Muscle of leg (tissue), 11 donors: ENCODE data around the gene PCDH9. TPM values are rescaled to one million over a fixed set of nuclear protein-coding genes. Genes with fewer than 3 reads are reported as not detected.

Experiments
- DNase-seq: peaks from one replicate; pipeline ENCODE4 v3.0.0; 2013
- H3K27ac ChIP-seq: one replicate; pipeline ENCODE4 v1.5.1; 2013; ENCODE audit warnings: mild to moderate bottlenecking, low read length, control low read depth
- H3K27me3 ChIP-seq: one replicate; pipeline ENCODE4 v1.6.1; 2013; ENCODE audit warnings: low read length; ENCODE audit not compliant: control insufficient read depth, insufficient read depth
- H3K36me3 ChIP-seq: one replicate; pipeline ENCODE4 v1.6.1; 2013; ENCODE audit warnings: low read length; ENCODE audit not compliant: control insufficient read depth, insufficient read depth
- H3K4me1 ChIP-seq: one replicate; pipeline ENCODE4 v1.6.1; 2013; ENCODE audit warnings: low read length; ENCODE audit not compliant: control insufficient read depth, insufficient read depth
- H3K4me3 ChIP-seq: one replicate; pipeline ENCODE4 v1.5.1; 2013; ENCODE audit warnings: low read length, control low read depth
- H3K9me3 ChIP-seq: replicated peaks from 2 replicates; pipeline ENCODE4 v1.6.1; 2013; ENCODE audit warnings: low read depth, low read length; ENCODE audit not compliant: control insufficient read depth
- WGBS: methylation state at CpG from one replicate; pipeline ENCODE4 v1.1.5; 2013; ENCODE audit warnings: missing lambda C conversion rate; ENCODE audit not compliant: insufficient coverage; 5-methylcytosine and 5-hydroxymethylcytosine counted together
- polyA plus RNA-seq, 8 donors: library from polyadenylated mRNA; unstranded; fragments of 120-200 nt; gene quantifications; one replicate each; pipeline versions ENCODE4 v1.2.1 to v1.2.3, GENCODE V29; 2013; ENCODE audit warnings: inconsistent platforms in 1 of 8, low replicate concordance in 1 of 8; ENCODE audit not compliant: insufficient read length in 8 of 8, insufficient read depth in 1 of 8
- total RNA-seq: library from RNA; stranded (reverse); fragments of 120-200 nt; gene quantifications from one replicate; pipeline ENCODE4 v1.2.4, GENCODE V29; 2013

The PCDH9 gene
- total and polyA plus RNA-seq, 9 donors: 1.7 to 8.3 (median 3.1) TPM

GRCh38 chr13:66359393-66359792 is 870.7 kb downstream of the PCDH9 start:
- H3K4me3 ChIP-seq: no peak overlapping the region
- no peaks in the 10 kb centered on the region for H3K9me3 ChIP-seq
- WGBS: 20% methylated on average over 1 of the region's 3 CpGs
- H3K27me3 ChIP-seq: no peaks in the 10 kb centered on the region
- no peaks in the 10 kb centered on the region for H3K36me3 ChIP-seq
- DNase-seq: peak; percentile 10
- no peak overlapping the region for H3K27ac ChIP-seq
- H3K4me1 ChIP-seq: no peaks in the 10 kb centered on the region

- DNase-seq: no peak
- H3K9me3 ChIP-seq: no peaks in the 10 kb centered on the region
- no peak overlapping the region for H3K27ac ChIP-seq
- H3K36me3 ChIP-seq: no peaks in the 10 kb centered on the region
- H3K4me3 ChIP-seq: no peak overlapping the region
- no peaks in the 10 kb centered on the region for H3K4me1 ChIP-seq
- no peaks in the 10 kb centered on the region for H3K27me3 ChIP-seq
Observed at GRCh38 chr13:66358564-66358963, 871.6 kb downstream of the PCDH9 start.

- H3K27me3 ChIP-seq: no peaks in the 10 kb centered on the region
- H3K4me3 ChIP-seq: no peak overlapping the region
- no CpG with 5 or more reads among the region's 5 CpGs for WGBS
Observed at GRCh38 chr13:66357463-66357862, 872.7 kb downstream of the PCDH9 start.

GRCh38 chr13:66354879-66355751 is 875.0 kb downstream of the PCDH9 start:
- Histone ChIP-seq H3K9me3 (no peaks in the 10 kb centered on the region), H3K36me3 (no peaks in the 10 kb centered on the region), H3K4me1 (no peaks in the 10 kb centered on the region), H3K27ac (no peak overlapping the region), H3K27me3 (no peaks in the 10 kb centered on the region), H3K4me3 (no peak overlapping the region)
- WGBS: 100% methylated on average over 2 of the region's 5 CpGs
- DNase-seq: no peak

More at GRCh38 chr13:66357463-66357862, 872.7 kb downstream of the PCDH9 start:
- Histone ChIP-seq H3K36me3 (no peaks in the 10 kb centered on the region), H3K9me3 (no peaks in the 10 kb centered on the region), H3K4me1 (no peaks in the 10 kb centered on the region), H3K27ac (no peak overlapping the region)
- DNase-seq: no peak

GRCh38 chr13:66353664-66354063 is 876.5 kb downstream of the PCDH9 start:
- no peak overlapping the region for H3K27ac ChIP-seq
- H3K9me3 ChIP-seq: no peaks in the 10 kb centered on the region
- H3K36me3 ChIP-seq: no peaks in the 10 kb centered on the region
- H3K4me3 ChIP-seq: no peak overlapping the region
- H3K27me3 ChIP-seq: no peaks in the 10 kb centered on the region
- peak; percentile 49 for DNase-seq
- H3K4me1 ChIP-seq: peaks cover 6% of the 10 kb centered on the region
- WGBS: no CpG with 5 or more reads among the region's 2 CpGs

- no peak overlapping the region for H3K4me3 ChIP-seq
- H3K27me3 ChIP-seq: no peaks in the 10 kb centered on the region
Observed at GRCh38 chr13:66349966-66350365, 880.2 kb downstream of the PCDH9 start.

GRCh38 chr13:66348745-66349690 is 881.1 kb downstream of the PCDH9 start:
- WGBS: 100% methylated on average over 1 of the region's 5 CpGs
- Histone ChIP-seq H3K27me3 (no peaks in the 10 kb centered on the region), H3K36me3 (no peaks in the 10 kb centered on the region), H3K9me3 (no peaks in the 10 kb centered on the region), H3K4me1 (peaks cover 6% of the 10 kb centered on the region), H3K4me3 (no peak overlapping the region), H3K27ac (no peak overlapping the region)
- DNase-seq: peak; percentile 31

More at GRCh38 chr13:66349966-66350365, 880.2 kb downstream of the PCDH9 start:
- H3K27ac ChIP-seq: no peak overlapping the region
- H3K36me3 ChIP-seq: no peaks in the 10 kb centered on the region
- WGBS: 76% methylated on average over 2 of the region's 2 CpGs
- H3K4me1 ChIP-seq: peaks cover 6% of the 10 kb centered on the region
- no peak for DNase-seq
- no peaks in the 10 kb centered on the region for H3K9me3 ChIP-seq

- no peak overlapping the region for H3K4me3 ChIP-seq
- H3K27ac ChIP-seq: no peak overlapping the region
- WGBS: 89% methylated on average over 4 of the region's 4 CpGs
- H3K9me3 ChIP-seq: no peaks in the 10 kb centered on the region
- no peaks in the 10 kb centered on the region for H3K36me3 ChIP-seq
- H3K4me1 ChIP-seq: peaks cover 6% of the 10 kb centered on the region
- no peaks in the 10 kb centered on the region for H3K27me3 ChIP-seq
- DNase-seq: no peak
Observed at GRCh38 chr13:66347486-66348117, 882.5 kb downstream of the PCDH9 start.

GRCh38 chr13:66345971-66346370 is 884.2 kb downstream of the PCDH9 start:
- Histone ChIP-seq H3K36me3 (no peaks in the 10 kb centered on the region), H3K4me3 (no peak overlapping the region), H3K27ac (no peak overlapping the region), H3K27me3 (no peaks in the 10 kb centered on the region), H3K9me3 (no peaks in the 10 kb centered on the region), H3K4me1 (peaks cover 6% of the 10 kb centered on the region)
- WGBS: 100% methylated on average over 1 of the region's 8 CpGs
- DNase-seq: no peak

GRCh38 chr13:66345518-66345810 is 884.7 kb downstream of the PCDH9 start:
- no peak overlapping the region for H3K4me3 ChIP-seq
- WGBS: 77% methylated on average over 2 of the region's 6 CpGs
- H3K27ac ChIP-seq: no peak overlapping the region
- H3K27me3 ChIP-seq: no peaks in the 10 kb centered on the region
- DNase-seq: no peak
- no peaks in the 10 kb centered on the region for H3K36me3 ChIP-seq
- H3K9me3 ChIP-seq: no peaks in the 10 kb centered on the region
- peaks cover 6% of the 10 kb centered on the region for H3K4me1 ChIP-seq
